SJSA1 (cell line): ENCODE data around the gene TFAP2A. TPM values are rescaled to one million over a fixed set of nuclear protein-coding genes. Genes with fewer than 3 reads are reported as not detected.
A peak's percentile ranks its signal among the peaks of the same experiment; 100 is the strongest.

Source experiments
- DNase-seq, 2 experiments: peaks; one replicate each; pipeline ENCODE4 v3.0.0-alpha.2; 2015 to 2020; ENCODE audit warnings: low spot score in 2 of 2, low read depth in 1 of 2
- H3K27ac ChIP-seq: fragments of 250-450 bp; sonication (Bioruptor Pico); 2 replicates; pipeline ENCODE4 v1.5.1; 2020; ENCODE audit warnings: mild to moderate bottlenecking, moderate library complexity
- H3K27me3 ChIP-seq: fragments of 250-450 bp; sonication (Bioruptor Pico); replicated peaks from 2 replicates; pipeline ENCODE4 v1.5.1; 2020; ENCODE audit warnings: mild to moderate bottlenecking, moderate library complexity
- H3K36me3 ChIP-seq: fragments of 250-450 bp; sonication (Bioruptor Pico); 2 replicates; pipeline ENCODE4 v1.5.1; 2020; ENCODE audit warnings: mild to moderate bottlenecking
- H3K4me1 ChIP-seq: fragments of 250-450 bp; sonication (Bioruptor Pico); replicated peaks from 2 replicates; pipeline ENCODE4 v1.6.1; 2021; ENCODE audit warnings: mild to moderate bottlenecking
- H3K4me3 ChIP-seq: fragments of 250-450 bp; sonication (Bioruptor Pico); 2 replicates; pipeline ENCODE4 v1.5.1; 2020; ENCODE audit warnings: mild to moderate bottlenecking
- H3K9me3 ChIP-seq: fragments of 250-450 bp; sonication (Bioruptor Pico); replicated peaks from 2 replicates; pipeline ENCODE4 v1.5.1; 2020; ENCODE audit warnings: mild to moderate bottlenecking
- total RNA-seq: library from RNA; depleted of rRNA; stranded (reverse); fragments of >200 nt; shearing (Covaris generic); gene quantifications from 2 replicates; pipeline ENCODE4 v1.2.3, GENCODE V29; 2014

Gene TFAP2A
- total RNA-seq, 1 experiment from 2014 or later = 10.2 TPM

GRCh38 chr6:10404107-10404798 is 10.6 kb downstream of the TFAP2A start:
- Histone ChIP-seq H3K27ac (peak overlapping the region; percentile 97), H3K36me3 (peaks cover 97% of the 10 kb centered on the region), H3K27me3 (no peaks in the 10 kb centered on the region)

GRCh38 chr6:10403385-10404106 is 11.3 kb downstream of the TFAP2A start:
- Histone ChIP-seq H3K4me1 (peaks cover 63% of the 10 kb centered on the region), H3K9me3 (no peaks in the 10 kb centered on the region), H3K27ac (peak overlapping the region; percentile 97), H3K27me3 (no peaks in the 10 kb centered on the region), H3K4me3 (peak overlapping the region; percentile 50), H3K36me3 (peaks cover 97% of the 10 kb centered on the region)
- peak in 1 of 2 experiments; percentile 78 for DNase-seq

More at GRCh38 chr6:10404107-10404798, 10.6 kb downstream of the TFAP2A start:
- H3K4me3 ChIP-seq = peak overlapping the region; percentile 50
- peaks cover 67% of the 10 kb centered on the region for H3K4me1 ChIP-seq
- DNase-seq = peak; percentile 95 to 98
- no peaks in the 10 kb centered on the region for H3K9me3 ChIP-seq

GRCh38 chr6:10402648-10403311 is 12.1 kb downstream of the TFAP2A start:
- H3K36me3 ChIP-seq = peaks cover 93% of the 10 kb centered on the region
- no peak overlapping the region for H3K4me3 ChIP-seq
- H3K4me1 ChIP-seq = peaks cover 56% of the 10 kb centered on the region
- DNase-seq = no peak
- no peaks in the 10 kb centered on the region for H3K9me3 ChIP-seq
- no peaks in the 10 kb centered on the region for H3K27me3 ChIP-seq
- H3K27ac ChIP-seq = peak overlapping the region; percentile 97

GRCh38 chr6:10401632-10402223 is 13.1 kb downstream of the TFAP2A start:
- no peaks in the 10 kb centered on the region for H3K9me3 ChIP-seq
- no peak overlapping the region for H3K4me3 ChIP-seq
- H3K36me3 ChIP-seq = peaks cover 93% of the 10 kb centered on the region
- peaks cover 49% of the 10 kb centered on the region for H3K4me1 ChIP-seq
- no peaks in the 10 kb centered on the region for H3K27me3 ChIP-seq
- no peak for DNase-seq
- no peak overlapping the region for H3K27ac ChIP-seq

GRCh38 chr6:10401004-10401536 is 13.8 kb downstream of the TFAP2A start:
- peaks cover 45% of the 10 kb centered on the region for H3K4me1 ChIP-seq
- no peak for DNase-seq
- H3K4me3 ChIP-seq = no peak overlapping the region
- H3K27me3 ChIP-seq = no peaks in the 10 kb centered on the region
- H3K36me3 ChIP-seq = peaks cover 89% of the 10 kb centered on the region
- no peak overlapping the region for H3K27ac ChIP-seq
- no peaks in the 10 kb centered on the region for H3K9me3 ChIP-seq

- no peak for DNase-seq
- Histone ChIP-seq H3K27me3 (no peaks in the 10 kb centered on the region), H3K36me3 (peaks cover 82% of the 10 kb centered on the region)
These were observed 14.5 kb downstream of the TFAP2A start for GRCh38 chr6:10400330-10400729.

GRCh38 chr6:10399451-10399850 is 15.4 kb downstream of the TFAP2A start:
- no peaks in the 10 kb centered on the region for H3K27me3 ChIP-seq

More at GRCh38 chr6:10400330-10400729, 14.5 kb downstream of the TFAP2A start:
- Histone ChIP-seq H3K27ac (no peak overlapping the region), H3K9me3 (no peaks in the 10 kb centered on the region), H3K4me3 (no peak overlapping the region), H3K4me1 (peaks cover 45% of the 10 kb centered on the region)

GRCh38 chr6:10398446-10399218 is 16.2 kb downstream of the TFAP2A start:
- Histone ChIP-seq H3K27ac (no peak overlapping the region), H3K27me3 (no peaks in the 10 kb centered on the region), H3K4me1 (peaks cover 35% of the 10 kb centered on the region), H3K36me3 (peaks cover 68% of the 10 kb centered on the region), H3K9me3 (no peaks in the 10 kb centered on the region), H3K4me3 (no peak overlapping the region)
- DNase-seq = no peak

More at GRCh38 chr6:10399451-10399850, 15.4 kb downstream of the TFAP2A start:
- DNase-seq = no peak
- H3K4me3 ChIP-seq = no peak overlapping the region
- peaks cover 40% of the 10 kb centered on the region for H3K4me1 ChIP-seq
- H3K9me3 ChIP-seq = no peaks in the 10 kb centered on the region
- peaks cover 73% of the 10 kb centered on the region for H3K36me3 ChIP-seq
- H3K27ac ChIP-seq = no peak overlapping the region

GRCh38 chr6:10397756-10398445 is 17.0 kb downstream of the TFAP2A start:
- no peak overlapping the region for H3K4me3 ChIP-seq
- no peak overlapping the region for H3K27ac ChIP-seq
- H3K9me3 ChIP-seq = no peaks in the 10 kb centered on the region
- H3K27me3 ChIP-seq = no peaks in the 10 kb centered on the region
- peaks cover 27% of the 10 kb centered on the region for H3K4me1 ChIP-seq
- no peak for DNase-seq
- H3K36me3 ChIP-seq = peaks cover 60% of the 10 kb centered on the region

- Histone ChIP-seq H3K4me3 (no peak overlapping the region), H3K9me3 (no peaks in the 10 kb centered on the region), H3K27me3 (no peaks in the 10 kb centered on the region), H3K36me3 (peaks cover 49% of the 10 kb centered on the region), H3K4me1 (peaks cover 17% of the 10 kb centered on the region), H3K27ac (no peak overlapping the region)
- DNase-seq = peak in 1 of 2 experiments; percentile 16
These were observed 18.1 kb downstream of the TFAP2A start for GRCh38 chr6:10396785-10397184.

GRCh38 chr6:10395704-10396546 is 18.9 kb downstream of the TFAP2A start:
- Histone ChIP-seq H3K27me3 (no peaks in the 10 kb centered on the region), H3K9me3 (no peaks in the 10 kb centered on the region), H3K27ac (no peak overlapping the region), H3K4me3 (no peak overlapping the region), H3K4me1 (peaks cover 17% of the 10 kb centered on the region), H3K36me3 (peaks cover 41% of the 10 kb centered on the region)
- no peak for DNase-seq
